Measurements from ENCODE around the gene AP5Z1.

Gene AP5Z1

DNA sequence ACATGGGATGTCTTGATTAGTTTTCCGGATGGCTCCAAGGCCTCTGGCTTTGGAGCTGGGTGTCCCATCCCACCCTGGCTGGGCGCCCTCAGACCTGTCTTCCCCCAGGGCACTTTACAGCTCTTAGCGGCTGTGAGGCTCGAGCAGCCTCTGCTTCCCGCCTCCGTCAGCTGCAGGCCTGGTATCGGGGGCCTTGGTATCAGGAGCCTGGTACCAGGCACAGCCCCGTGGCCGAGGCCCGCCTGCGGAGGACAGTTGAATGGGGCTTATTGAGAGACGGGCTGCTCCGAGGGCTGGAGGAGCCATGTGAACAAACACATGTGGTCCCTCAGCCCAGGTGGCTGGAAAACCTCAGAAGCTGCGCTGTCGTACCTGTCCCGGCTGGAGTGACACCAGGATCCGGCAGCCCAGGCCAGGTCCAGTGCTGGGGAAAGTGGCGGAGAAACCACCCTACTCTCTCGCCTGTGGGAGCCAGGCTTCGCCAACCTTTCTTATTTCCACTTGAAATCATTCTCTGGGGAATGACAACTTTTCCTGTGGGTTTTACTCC, 23.9 kb upstream of the AP5Z1 start:
- TF ChIP-seq, protein P1, sequence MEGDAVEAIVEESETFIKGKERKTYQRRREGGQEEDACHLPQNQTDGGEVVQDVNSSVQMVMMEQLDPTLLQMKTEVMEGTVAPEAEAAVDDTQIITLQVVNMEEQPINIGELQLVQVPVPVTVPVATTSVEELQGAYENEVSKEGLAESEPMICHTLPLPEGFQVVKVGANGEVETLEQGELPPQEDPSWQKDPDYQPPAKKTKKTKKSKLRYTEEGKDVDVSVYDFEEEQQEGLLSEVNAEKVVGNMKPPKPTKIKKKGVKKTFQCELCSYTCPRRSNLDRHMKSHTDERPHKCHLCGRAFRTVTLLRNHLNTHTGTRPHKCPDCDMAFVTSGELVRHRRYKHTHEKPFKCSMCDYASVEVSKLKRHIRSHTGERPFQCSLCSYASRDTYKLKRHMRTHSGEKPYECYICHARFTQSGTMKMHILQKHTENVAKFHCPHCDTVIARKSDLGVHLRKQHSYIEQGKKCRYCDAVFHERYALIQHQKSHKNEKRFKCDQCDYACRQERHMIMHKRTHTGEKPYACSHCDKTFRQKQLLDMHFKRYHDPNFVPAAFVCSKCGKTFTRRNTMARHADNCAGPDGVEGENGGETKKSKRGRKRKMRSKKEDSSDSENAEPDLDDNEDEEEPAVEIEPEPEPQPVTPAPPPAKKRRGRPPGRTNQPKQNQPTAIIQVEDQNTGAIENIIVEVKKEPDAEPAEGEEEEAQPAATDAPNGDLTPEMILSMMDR (IDR thresholded peaks at IDR 0.05; ENCODE audit: borderline replicate concordance, insufficient read depth, low read depth, low read length) = no peak
- no peak overlapping the region for H3K4me3 ChIP-seq (ENCODE audit: low read depth, low read length)

DNA sequence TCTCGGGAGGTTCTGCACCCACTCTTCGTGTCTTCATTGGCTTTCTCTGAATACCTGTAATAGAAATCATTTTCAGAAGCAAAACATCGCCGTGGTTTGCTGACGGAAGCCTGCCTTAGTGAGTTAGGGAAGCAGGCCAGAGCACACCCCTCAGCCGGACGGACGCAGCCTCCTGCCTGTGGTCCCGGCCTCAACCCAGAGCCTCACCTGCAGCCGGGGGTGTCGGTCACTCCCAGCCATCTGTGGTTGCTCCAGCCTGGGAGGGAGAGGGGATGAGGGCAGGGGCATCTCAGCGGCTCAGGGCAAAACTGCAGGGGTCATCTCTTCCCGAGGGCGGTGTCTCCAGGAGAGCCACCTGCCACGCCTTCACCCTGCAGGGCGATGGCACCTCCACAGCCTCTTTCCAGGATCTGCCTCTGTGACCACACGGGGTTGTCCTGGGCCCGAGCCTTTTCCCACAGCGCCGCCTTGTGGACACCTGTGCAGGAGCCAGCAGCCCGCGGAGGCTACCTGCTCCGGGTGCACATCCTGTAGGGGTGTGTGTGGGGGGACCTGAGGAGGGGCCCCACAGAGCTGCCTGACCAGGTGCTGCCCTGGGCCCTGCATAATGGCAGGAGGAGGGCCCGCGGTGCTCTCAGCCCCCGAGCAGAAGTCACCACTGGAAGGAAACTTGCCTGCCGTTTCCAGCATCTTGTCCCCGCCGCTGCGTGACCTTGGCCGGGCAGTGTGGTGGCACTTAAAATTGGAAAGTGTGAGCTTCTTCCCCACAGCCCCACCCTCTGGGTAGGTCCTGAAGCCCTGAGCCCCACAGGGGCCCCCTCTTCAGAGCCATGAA, 21.6 kb upstream of the AP5Z1 start:
- TF ChIP-seq, protein P1 (IDR thresholded peaks at IDR 0.05; ENCODE audit: borderline replicate concordance, insufficient read depth, low read depth, low read length) = peak; percentile 94
- no peak overlapping the region for H3K4me3 ChIP-seq (ENCODE audit: low read depth, low read length)

DNA sequence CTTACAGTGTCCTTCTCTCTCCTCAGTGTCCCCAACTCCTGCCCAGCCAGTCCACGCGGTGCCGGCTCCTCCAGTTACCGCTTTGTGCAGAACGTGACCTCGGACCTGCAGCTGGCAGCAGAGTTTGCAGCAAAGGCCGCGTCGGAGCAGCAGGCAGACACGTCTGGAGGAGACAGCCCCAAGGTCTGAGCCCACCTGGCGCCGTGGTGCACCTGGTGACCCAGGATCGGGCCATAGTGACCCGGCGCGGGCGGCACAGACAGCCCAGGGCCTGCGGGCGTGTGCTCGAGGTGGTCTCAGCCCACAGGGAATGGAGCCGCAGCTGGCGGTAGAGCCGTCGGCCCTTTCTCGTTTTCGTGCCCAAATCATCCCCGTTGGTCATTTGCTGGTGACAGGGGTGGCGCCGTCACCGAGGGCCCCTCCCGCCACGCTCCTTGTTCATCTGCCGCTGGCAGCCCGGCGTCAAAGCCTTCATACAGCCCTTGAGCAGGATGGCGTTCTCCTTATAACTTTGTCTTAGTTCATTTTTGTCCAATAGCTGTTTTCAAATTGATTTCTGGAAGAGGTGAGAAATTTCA, 20.9 kb upstream of the AP5Z1 start:
- TF ChIP-seq, protein P1 (IDR thresholded peaks at IDR 0.05; ENCODE audit: borderline replicate concordance, insufficient read depth, low read depth, low read length) = no peak
- H3K4me3 ChIP-seq (ENCODE audit: low read depth, low read length) = no peak overlapping the region

- no peak overlapping the region for H3K4me3 ChIP-seq (ENCODE audit: low read depth, low read length)
- TF ChIP-seq, protein P1 (IDR thresholded peaks at IDR 0.05; ENCODE audit: borderline replicate concordance, insufficient read depth, low read depth, low read length) = no peak
Observed at GRCh38 chr7:4755045-4755444, 20.4 kb upstream of the AP5Z1 start.

- TF ChIP-seq, protein P1 (IDR thresholded peaks at IDR 0.05; ENCODE audit: borderline replicate concordance, insufficient read depth, low read depth, low read length) = no peak
- no peak overlapping the region for H3K4me3 ChIP-seq (ENCODE audit: low read depth, low read length)
Observed at GRCh38 chr7:4758111-4758510, 17.3 kb upstream of the AP5Z1 start.

- no peak overlapping the region for H3K4me3 ChIP-seq (ENCODE audit: low read depth, low read length)
- TF ChIP-seq, protein P1 (IDR thresholded peaks at IDR 0.05; ENCODE audit: borderline replicate concordance, insufficient read depth, low read depth, low read length) = no peak
Observed at GRCh38 chr7:4758791-4759190, 16.6 kb upstream of the AP5Z1 start.

Measured in GM12875 (cell line).